ACC112 (cell line): ENCODE results near the gene ZNF189.

Experiments used
- H2AFZ ChIP-seq: fragments of 200-600 bp; sonication (generic); one replicate; pipeline ENCODE4 v1.6.0; 2017; ENCODE audit warnings: antibody characterized with exemption, low read length; ENCODE audit not compliant: unreplicated experiment
- H3K27ac ChIP-seq: fragments of 200-600 bp; sonication (generic); 2 replicates; pipeline ENCODE4 v1.5.1; 2014; ENCODE audit warnings: low read depth, mild to moderate bottlenecking, antibody characterized with exemption, low read length, moderate library complexity
- H3K27me3 ChIP-seq: fragments of 200-600 bp; sonication (generic); 2 replicates; pipeline ENCODE4 v1.6.1; 2014; ENCODE audit warnings: mild to moderate bottlenecking, antibody characterized with exemption, low read length, moderate library complexity, mixed read lengths; ENCODE audit not compliant: insufficient read depth
- H3K36me3 ChIP-seq: fragments of 200-600 bp; sonication (generic); 2 replicates; pipeline ENCODE4 v1.6.1; 2016; ENCODE audit warnings: mild to moderate bottlenecking, antibody characterized with exemption, low read length, moderate library complexity, mixed read lengths; ENCODE audit not compliant: insufficient read depth
- H3K4me1 ChIP-seq: fragments of 200-600 bp; sonication (generic); one replicate; pipeline ENCODE4 v1.6.1; 2016; ENCODE audit warnings: low read length, mixed read lengths; ENCODE audit not compliant: insufficient read depth, unreplicated experiment, control insufficient read depth
- H3K4me3 ChIP-seq: fragments of 200-600 bp; sonication (generic); 2 replicates; pipeline ENCODE4 v1.5.1; 2014; ENCODE audit warnings: mild to moderate bottlenecking, low read depth, low read length
- H3K79me2 ChIP-seq: fragments of 200-600 bp; sonication (generic); one replicate; pipeline ENCODE4 v1.6.0; 2016; ENCODE audit warnings: low read length; ENCODE audit not compliant: control insufficient read depth, unreplicated experiment, insufficient read depth

The ZNF189 gene

DNA sequence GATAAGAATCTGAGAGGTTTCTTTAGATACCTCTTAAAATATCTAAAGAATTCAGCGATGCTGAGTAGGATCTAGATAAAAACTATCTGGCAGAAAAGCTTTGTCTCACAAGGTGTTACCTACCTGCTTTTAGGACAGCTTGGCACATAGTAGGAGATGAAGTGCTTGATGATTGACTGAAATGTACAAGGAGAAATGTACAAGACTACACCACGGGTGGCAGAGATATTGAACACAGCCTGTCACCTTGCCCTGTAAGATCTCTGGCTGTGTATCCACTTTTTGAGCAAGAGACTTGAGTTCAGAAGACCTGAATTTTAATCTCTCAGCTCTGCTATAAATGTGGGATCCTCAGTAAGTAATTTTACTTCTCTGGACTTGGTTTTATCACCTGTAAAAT lies 21.2 kb downstream of the ZNF189 start:
- no peak overlapping the region for H3K4me3 ChIP-seq
- H2AFZ ChIP-seq = no peak overlapping the region
- H3K27ac ChIP-seq = no peak overlapping the region
- peaks cover 14% of the 10 kb centered on the region; the same call in 1 of the 2 replicates for H3K27me3 ChIP-seq
- H3K36me3 ChIP-seq = no peaks in the 10 kb centered on the region
- no peaks in the 10 kb centered on the region for H3K79me2 ChIP-seq
- H3K4me1 ChIP-seq = peaks cover 10% of the 10 kb centered on the region

DNA sequence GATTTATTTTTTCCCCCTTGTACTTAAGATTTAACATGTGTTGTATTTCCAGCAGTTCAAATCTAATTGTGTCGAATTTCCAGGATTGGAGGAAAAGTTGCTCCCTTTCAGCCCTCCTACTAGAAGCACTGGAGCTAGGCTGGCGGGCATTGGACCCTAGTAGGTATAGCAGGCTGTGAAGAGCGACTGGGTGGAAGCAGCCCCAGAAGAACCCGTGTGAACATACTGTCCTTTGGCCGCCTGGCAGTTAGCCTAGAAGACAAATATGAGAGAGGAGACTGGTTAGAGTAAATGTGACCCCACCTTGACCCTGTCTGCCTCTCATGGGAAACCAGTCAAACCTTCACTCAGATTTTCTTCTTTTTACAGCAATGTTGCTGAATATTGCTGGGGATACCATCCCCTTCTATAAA lies 23.0 kb downstream of the ZNF189 start:
- H3K27ac ChIP-seq = no peak overlapping the region
- no peak overlapping the region for H3K4me3 ChIP-seq
- peaks cover 10% of the 10 kb centered on the region for H3K4me1 ChIP-seq
- H3K79me2 ChIP-seq = no peaks in the 10 kb centered on the region
- H2AFZ ChIP-seq = no peak overlapping the region
- peaks cover 29% of the 10 kb centered on the region for H3K27me3 ChIP-seq
- H3K36me3 ChIP-seq = no peaks in the 10 kb centered on the region

DNA sequence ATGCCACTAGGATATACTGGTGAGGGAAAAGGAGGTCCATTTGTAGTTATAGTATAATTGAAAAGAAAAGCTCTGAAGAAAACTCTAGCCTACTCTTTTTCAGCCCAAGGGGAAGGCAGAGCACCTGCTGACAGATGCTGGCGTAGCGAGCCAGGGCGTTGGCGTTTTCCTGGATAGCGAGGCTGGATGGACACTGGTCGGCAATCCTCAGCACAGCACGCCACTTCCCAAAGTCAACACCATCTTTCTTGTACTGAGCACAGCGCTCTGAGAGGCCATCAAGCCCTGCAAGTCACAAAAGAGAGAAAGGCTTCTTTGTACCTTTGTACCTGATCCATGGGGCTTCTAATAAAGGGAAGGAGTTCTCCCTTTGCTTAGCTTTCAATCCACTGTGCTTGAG lies 28.7 kb downstream of the ZNF189 start:
- Histone ChIP-seq H3K79me2 (no peaks in the 10 kb centered on the region), H3K4me3 (no peak overlapping the region), H3K36me3 (no peaks in the 10 kb centered on the region), H2AFZ (no peak overlapping the region), H3K27me3 (peaks cover 80% of the 10 kb centered on the region), H3K4me1 (no peaks in the 10 kb centered on the region), H3K27ac (no peak overlapping the region)

DNA sequence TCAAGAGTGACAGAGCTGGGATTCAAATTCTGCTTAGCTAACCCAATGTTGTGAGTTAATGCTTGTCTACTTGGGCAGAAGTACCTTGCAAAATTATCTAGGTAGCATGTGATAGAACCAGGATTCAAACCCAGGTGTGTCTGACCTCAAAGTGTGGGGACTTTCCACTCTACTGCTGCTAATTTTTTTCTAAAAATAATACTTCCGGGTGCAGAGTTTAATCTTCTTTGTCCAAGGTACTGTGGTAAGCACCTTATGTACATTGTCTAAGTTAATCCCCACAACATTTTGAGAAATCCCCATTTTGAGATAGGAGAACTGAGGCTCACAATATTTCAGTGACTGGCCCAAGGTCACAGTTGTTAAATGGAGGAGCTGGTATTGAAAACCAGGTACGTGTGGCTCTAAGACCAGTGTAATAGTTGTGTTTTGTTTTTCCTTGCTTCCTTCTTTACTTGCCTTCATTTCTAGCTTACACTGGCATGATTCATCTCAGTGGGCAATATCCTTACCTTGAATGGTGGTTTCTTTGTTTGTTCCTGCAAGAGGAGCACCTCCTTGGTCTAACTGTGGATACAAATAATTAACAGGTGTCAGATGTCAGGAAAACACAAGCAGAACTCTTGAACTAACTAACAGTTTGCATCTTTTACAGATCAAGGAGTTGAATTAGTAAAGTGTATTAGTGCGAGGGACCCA lies 29.5 kb downstream of the ZNF189 start:
- no peak overlapping the region for H3K27ac ChIP-seq
- no peaks in the 10 kb centered on the region for H3K36me3 ChIP-seq
- H3K4me3 ChIP-seq = no peak overlapping the region
- peaks cover 84% of the 10 kb centered on the region for H3K27me3 ChIP-seq
- H2AFZ ChIP-seq = no peak overlapping the region
- H3K4me1 ChIP-seq = no peaks in the 10 kb centered on the region
- no peaks in the 10 kb centered on the region for H3K79me2 ChIP-seq

DNA sequence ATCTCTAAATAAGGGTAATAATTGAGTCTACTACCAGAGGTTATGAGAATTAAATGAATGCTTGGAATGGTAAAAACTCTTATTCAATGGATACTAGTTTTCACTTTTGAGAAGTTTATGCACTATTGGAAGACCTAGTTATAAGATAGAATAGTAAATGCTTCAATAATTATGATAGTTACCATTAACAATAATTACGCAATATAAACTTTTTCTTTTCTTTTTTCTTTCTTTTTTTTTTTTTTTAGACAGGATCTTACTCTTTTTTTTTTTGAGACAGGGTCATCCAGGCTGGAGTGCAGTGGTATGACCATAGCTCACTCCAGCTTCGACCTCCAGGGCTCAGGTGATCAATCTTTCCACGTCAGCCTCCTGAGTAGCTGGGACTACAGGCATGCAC lies 30.3 kb downstream of the ZNF189 start:
- no peak overlapping the region for H3K4me3 ChIP-seq
- H2AFZ ChIP-seq = no peak overlapping the region

DNA sequence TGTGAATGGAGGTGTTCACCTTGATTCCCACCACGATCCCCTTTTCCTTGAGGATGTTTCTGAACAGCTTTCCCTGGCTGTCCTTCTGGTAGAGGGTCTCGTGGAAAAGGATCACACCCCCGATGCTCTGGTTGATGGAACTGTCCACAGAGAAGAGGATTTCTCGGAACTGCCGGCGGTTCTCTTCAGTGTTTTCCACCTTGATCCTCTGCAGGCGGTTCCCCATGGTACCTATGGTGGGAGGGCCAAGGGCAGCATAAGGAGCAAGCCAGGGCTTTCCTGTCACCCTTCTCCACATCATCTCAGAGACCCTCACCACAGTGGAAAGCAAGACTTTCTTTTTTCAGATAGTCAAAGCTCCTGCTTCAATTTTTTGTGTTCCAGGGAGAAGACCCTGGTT lies 31.1 kb downstream of the ZNF189 start:
- H3K4me3 ChIP-seq = no peak overlapping the region
- H3K36me3 ChIP-seq = no peaks in the 10 kb centered on the region
- H3K79me2 ChIP-seq = no peaks in the 10 kb centered on the region
- no peak overlapping the region for H2AFZ ChIP-seq
- H3K27ac ChIP-seq = no peak overlapping the region
- H3K4me1 ChIP-seq = no peaks in the 10 kb centered on the region
- H3K27me3 ChIP-seq = peaks cover 90% of the 10 kb centered on the region

More for the DNA sequence above, 30.3 kb downstream of the ZNF189 start:
- no peaks in the 10 kb centered on the region for H3K4me1 ChIP-seq
- H3K79me2 ChIP-seq = no peaks in the 10 kb centered on the region
- no peaks in the 10 kb centered on the region for H3K36me3 ChIP-seq
- H3K27ac ChIP-seq = no peak overlapping the region
- peaks cover 82% of the 10 kb centered on the region for H3K27me3 ChIP-seq

DNA sequence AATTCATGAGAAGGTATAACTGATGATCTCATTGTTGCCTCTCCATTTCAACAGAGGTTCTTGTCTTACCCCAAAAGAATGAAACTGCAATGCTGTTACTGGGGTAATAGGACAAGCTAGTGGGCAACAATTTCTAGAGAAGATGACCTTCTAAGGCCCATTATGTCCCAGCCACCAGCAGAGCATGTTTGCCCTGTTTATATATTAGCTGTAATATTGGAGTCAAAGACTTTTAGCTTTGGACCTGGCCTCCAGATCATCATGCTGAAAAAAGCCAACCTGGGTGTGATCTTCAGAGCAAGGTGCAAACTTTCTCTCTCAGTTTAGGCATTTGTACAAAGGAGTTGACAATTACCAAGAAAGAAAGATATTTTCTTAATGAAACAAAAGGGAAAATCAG lies 33.5 kb downstream of the ZNF189 start:
- no peak overlapping the region for H3K27ac ChIP-seq
- H3K27me3 ChIP-seq = peaks cover 93% of the 10 kb centered on the region
- no peak overlapping the region for H2AFZ ChIP-seq
- no peak overlapping the region for H3K4me3 ChIP-seq
- H3K36me3 ChIP-seq = no peaks in the 10 kb centered on the region
- no peaks in the 10 kb centered on the region for H3K4me1 ChIP-seq
- H3K79me2 ChIP-seq = no peaks in the 10 kb centered on the region

DNA sequence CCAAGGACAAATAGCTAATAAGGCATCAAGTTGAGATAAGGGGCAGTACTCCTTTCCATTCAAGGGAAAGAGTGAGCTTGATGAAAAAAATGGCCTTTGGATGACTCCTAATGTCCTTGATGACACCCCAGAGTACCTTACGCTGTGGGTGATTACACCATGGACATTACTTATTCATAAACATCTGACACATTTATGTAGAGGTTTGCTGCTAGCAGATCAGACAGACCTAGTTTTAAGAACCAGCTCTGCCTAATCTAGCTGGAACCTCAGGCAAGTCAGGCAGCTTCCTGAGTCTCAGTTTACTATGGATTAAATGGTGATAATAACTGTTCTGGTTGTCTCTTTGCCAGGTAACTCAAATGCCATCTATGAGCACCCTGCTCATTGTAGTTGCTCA lies 34.1 kb downstream of the ZNF189 start:
- no peak overlapping the region for H3K4me3 ChIP-seq
- no peaks in the 10 kb centered on the region for H3K36me3 ChIP-seq
- H3K79me2 ChIP-seq = no peaks in the 10 kb centered on the region
- H3K4me1 ChIP-seq = no peaks in the 10 kb centered on the region
- H3K27ac ChIP-seq = no peak overlapping the region
- H3K27me3 ChIP-seq = peaks cover 93% of the 10 kb centered on the region
- H2AFZ ChIP-seq = no peak overlapping the region

DNA sequence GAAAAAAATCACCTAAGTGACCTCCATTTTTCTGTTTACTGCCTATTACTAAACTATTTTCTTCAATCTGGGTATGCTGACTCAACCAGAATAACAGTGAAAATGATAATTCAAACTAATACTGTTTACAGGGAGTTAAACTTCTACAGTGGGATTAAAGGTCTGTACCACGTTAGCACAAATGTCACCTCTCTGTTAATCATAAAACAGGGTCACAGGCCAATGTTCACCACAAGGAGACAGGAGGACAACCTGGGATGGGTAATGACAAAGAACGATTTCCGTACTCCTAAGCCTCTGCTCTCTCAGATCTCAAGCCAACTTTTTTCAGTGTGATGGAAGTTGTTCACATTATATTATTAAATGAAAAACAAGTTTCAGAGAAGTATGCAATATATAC lies 34.6 kb downstream of the ZNF189 start:
- Histone ChIP-seq H3K27me3 (peaks cover 93% of the 10 kb centered on the region), H3K4me3 (no peak overlapping the region), H2AFZ (no peak overlapping the region), H3K4me1 (no peaks in the 10 kb centered on the region), H3K79me2 (no peaks in the 10 kb centered on the region), H3K27ac (no peak overlapping the region), H3K36me3 (no peaks in the 10 kb centered on the region)

DNA sequence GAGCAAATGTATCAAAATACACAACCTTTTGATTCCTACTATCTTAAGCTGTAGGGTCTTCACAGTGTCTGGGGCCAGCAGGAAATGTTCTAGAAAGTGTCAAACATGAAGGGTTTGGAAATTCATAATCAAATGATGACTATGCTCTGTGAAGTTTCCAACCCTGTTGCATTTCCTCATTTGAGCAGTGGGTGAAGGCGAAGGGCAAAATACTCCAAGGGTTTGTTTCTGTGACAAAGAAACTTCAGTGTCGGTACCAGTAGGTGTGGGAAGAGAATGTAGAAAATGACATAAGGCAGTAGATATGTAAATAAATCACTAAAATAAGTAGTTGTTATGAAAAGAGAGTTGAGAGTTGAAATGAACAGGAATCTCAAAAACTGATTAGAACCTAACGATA lies 36.3 kb downstream of the ZNF189 start:
- H3K4me1 ChIP-seq = no peaks in the 10 kb centered on the region
- H3K4me3 ChIP-seq = no peak overlapping the region
- H3K36me3 ChIP-seq = no peaks in the 10 kb centered on the region
- H3K27ac ChIP-seq = no peak overlapping the region
- no peaks in the 10 kb centered on the region for H3K79me2 ChIP-seq
- H3K27me3 ChIP-seq = peaks cover 93% of the 10 kb centered on the region
- H2AFZ ChIP-seq = no peak overlapping the region

DNA sequence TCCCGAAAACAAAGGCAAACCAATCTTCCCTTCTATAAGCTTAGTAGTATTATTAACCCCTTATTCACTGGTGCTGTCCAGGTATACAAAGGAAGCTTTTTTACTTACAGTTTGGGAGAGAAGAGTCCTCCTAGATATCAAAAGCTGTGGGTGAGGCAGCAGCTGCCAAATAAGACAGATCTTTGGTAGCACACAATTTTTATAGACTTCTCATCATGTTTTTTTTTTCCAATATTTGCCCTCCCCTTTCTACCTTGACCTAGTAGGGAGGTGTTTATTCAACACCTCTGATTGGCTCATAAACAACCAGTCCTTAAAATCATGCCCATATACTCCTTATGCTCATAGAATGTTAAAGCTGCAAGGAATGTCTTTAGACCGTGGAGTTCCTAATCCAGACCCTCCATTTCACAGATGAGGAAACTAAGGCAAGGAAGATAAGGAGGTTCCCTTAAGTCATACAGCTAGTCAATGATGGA lies 37.0 kb downstream of the ZNF189 start, which contains the start of gene ALDOB:
Gene ALDOB (minus strand): TSS at position 174 of the 479 bp plus-strand sequence. CDS start 4,887 bp downstream, outside the sequence.
- no peak within 1 kb of the TSS for H3K27ac ChIP-seq
- no peak within 1 kb of the TSS for H2AFZ ChIP-seq
- H3K4me1 ChIP-seq = no peaks in the 10 kb centered on the region
- H3K79me2 ChIP-seq = no peaks in the 10 kb centered on the region
- no peak within 1 kb of the TSS for H3K4me3 ChIP-seq
- no peaks in the 10 kb centered on the region for H3K36me3 ChIP-seq
- H3K27me3 ChIP-seq = peaks cover 93% of the 10 kb centered on the region
